HG03064 (cell line): ENCODE results near the gene ZBP1.
"Not testable (repeated sequence)": the region's sequence is repeated elsewhere in the genome, so short reads cannot be mapped to it uniquely, and the experiment has no call there.

ENCODE experiments used
- ATAC-seq: cut with Tn5 transposase; IDR thresholded peaks from one replicate; pipeline ENCODE4 v1.9.1; 2021; ENCODE audit warnings: low read depth; ENCODE audit not compliant: unreplicated experiment

Gene ZBP1

GRCh38 chr20:57647933-57648785 is 27.9 kb upstream of the ZBP1 start:
- ATAC-seq = no peak

GRCh38 chr20:57647006-57647932 is 27.0 kb upstream of the ZBP1 start:
- ATAC-seq = no peak

- no peak for ATAC-seq
Measured at GRCh38 chr20:57638895-57639236, 18.6 kb upstream of the ZBP1 start.

GRCh38 chr20:57638173-57638894 is 18.1 kb upstream of the ZBP1 start:
- no peak for ATAC-seq

- ATAC-seq = no peak
Measured at GRCh38 chr20:57633945-57634491, 13.8 kb upstream of the ZBP1 start.

- no peak for ATAC-seq
Measured at GRCh38 chr20:57632286-57632685, 12.1 kb upstream of the ZBP1 start.

- ATAC-seq = no peak
Measured at GRCh38 chr20:57630061-57630460, 9.8 kb upstream of the ZBP1 start.

GRCh38 chr20:57629491-57629901 is 9.3 kb upstream of the ZBP1 start:
- ATAC-seq = not testable (repeated sequence)

- ATAC-seq = not testable (repeated sequence)
Measured at GRCh38 chr20:57628962-57629308, 8.7 kb upstream of the ZBP1 start.

GRCh38 chr20:57628047-57628961 is 8.1 kb upstream of the ZBP1 start:
- no peak for ATAC-seq

GRCh38 chr20:57627339-57627738 is 7.1 kb upstream of the ZBP1 start:
- no peak for ATAC-seq

- no peak for ATAC-seq
Measured at GRCh38 chr20:57625978-57626377, 5.8 kb upstream of the ZBP1 start.

- ATAC-seq = no peak
Measured at GRCh38 chr20:57625181-57625958, 5.1 kb upstream of the ZBP1 start.

- ATAC-seq = no peak
Measured at GRCh38 chr20:57624124-57624523, 3.9 kb upstream of the ZBP1 start.

- ATAC-seq = no peak
Measured at GRCh38 chr20:57622579-57623381, 2.6 kb upstream of the ZBP1 start.

GRCh38 chr20:57622201-57622570 is 2.0 kb upstream of the ZBP1 start:
- no peak for ATAC-seq

- ATAC-seq = no peak
Measured at GRCh38 chr20:57621421-57622200, 1.4 kb upstream of the ZBP1 start.
